ENCODE results near the gene GARRE1. TPM values are rescaled to one million over a fixed set of nuclear protein-coding genes. Genes with fewer than 3 reads are reported as not detected.
"Not testable (repeated sequence)": the region's sequence is repeated elsewhere in the genome, so short reads cannot be mapped to it uniquely, and the experiment has no call there.

GARRE1 gene
- total RNA-seq: 10 to 100 TPM; 22.4 to 54.6 (median 43.0) TPM

GRCh38 chr19:34254046-34254697, at the start of gene GARRE1:
Gene GARRE1, plus strand, starts transcription at chr19:34254554. Its CDS starts 45,920 bp downstream, at chr19:34300474.
- H3K4me3 ChIP-seq: peak within 1 kb of the TSS; percentile 90 to 92
- H3K9me3 ChIP-seq: no peaks in the 10 kb centered on the region
- H3K36me3 ChIP-seq: no peaks in the 10 kb centered on the region
- H3K27me3 ChIP-seq: no peaks in the 10 kb centered on the region
- no peaks in the 10 kb centered on the region for H3K4me1 ChIP-seq
- peak; percentile 83 to 86 for TF ChIP-seq POLR2A (IDR thresholded peaks at IDR 0.05)
- peak in 1 of 4 experiments; percentile 15 for TF ChIP-seq CTCF (IDR thresholded peaks at IDR 0.05)
- peak within 1 kb of the TSS; percentile 95 for H3K27ac ChIP-seq
- intact Hi-C loops (cut with DNase I; ENCODE audit: low total_unique reads): no loop called here
- DNase-seq: peak; percentile 82 to 83

- H3K27me3 ChIP-seq; DNase-seq; H3K27ac ChIP-seq; intact Hi-C loops (cut with DNase I; ENCODE audit: low total_unique reads); H3K9me3 ChIP-seq; H3K36me3 ChIP-seq; H3K4me1 ChIP-seq; H3K4me3 ChIP-seq: not testable (repeated sequence)
Observed at GRCh38 chr19:34205324-34205723, 49.0 kb upstream of the GARRE1 start.

GRCh38 chr19:34208291-34208884, 46.0 kb upstream of the GARRE1 start:
- Histone ChIP-seq H3K9me3 (no peaks in the 10 kb centered on the region), H3K4me1 (no peaks in the 10 kb centered on the region), H3K27ac (no peak overlapping the region), H3K4me3 (no peak overlapping the region), H3K36me3 (no peaks in the 10 kb centered on the region), H3K27me3 (no peaks in the 10 kb centered on the region)
- DNase-seq: no peak
- TF ChIP-seq POLR2A (IDR thresholded peaks at IDR 0.05) (no peak), CTCF (IDR thresholded peaks at IDR 0.05) (no peak)
- intact Hi-C loops (cut with DNase I; ENCODE audit: low total_unique reads): no loop called here

GRCh38 chr19:34209726-34210125, 44.6 kb upstream of the GARRE1 start:
- H3K4me3 ChIP-seq: no peak overlapping the region
- no peaks in the 10 kb centered on the region for H3K4me1 ChIP-seq
- TF ChIP-seq CTCF (IDR thresholded peaks at IDR 0.05): no peak
- TF ChIP-seq POLR2A (IDR thresholded peaks at IDR 0.05): no peak
- H3K36me3 ChIP-seq: no peaks in the 10 kb centered on the region
- H3K9me3 ChIP-seq: no peaks in the 10 kb centered on the region
- no peak for DNase-seq
- H3K27ac ChIP-seq: no peak overlapping the region
- intact Hi-C loops (cut with DNase I; ENCODE audit: low total_unique reads): no loop called here
- no peaks in the 10 kb centered on the region for H3K27me3 ChIP-seq

- Histone ChIP-seq H3K4me1 (no peaks in the 10 kb centered on the region), H3K27ac (no peak overlapping the region), H3K4me3 (no peak overlapping the region), H3K27me3 (no peaks in the 10 kb centered on the region), H3K9me3 (no peaks in the 10 kb centered on the region), H3K36me3 (no peaks in the 10 kb centered on the region)
- TF ChIP-seq CTCF (IDR thresholded peaks at IDR 0.05) (no peak), POLR2A (IDR thresholded peaks at IDR 0.05) (no peak)
- intact Hi-C loops (cut with DNase I; ENCODE audit: low total_unique reads): no loop called here
- no peak for DNase-seq
Observed at GRCh38 chr19:34213283-34213682, 41.1 kb upstream of the GARRE1 start.
